SU-DHL-6 (cell line): Measurements from ENCODE around the gene ZNF83.

Source experiments
- H2AFZ ChIP-seq: fragments of 200-600 bp; sonication (generic); 2 replicates; pipeline ENCODE4 v1.6.1; 2014; ENCODE audit warnings: low read depth, mild to moderate bottlenecking, moderate library complexity, mixed read lengths, antibody characterized with exemption, low read length; ENCODE audit not compliant: severe bottlenecking
- H3F3A ChIP-seq: fragments of 200-600 bp; shearing (Covaris generic); 2 replicates; pipeline ENCODE4 v1.6.0; 2016; ENCODE audit warnings: antibody characterized with exemption, mild to moderate bottlenecking; ENCODE audit not compliant: insufficient read depth
- H3K27ac ChIP-seq: fragments of 200-600 bp; sonication (generic); 2 replicates; pipeline ENCODE4 v1.5.1; 2016; ENCODE audit warnings: low read depth, mild to moderate bottlenecking, low read length, moderate library complexity, mixed read lengths
- H3K27me3 ChIP-seq: fragments of 200-600 bp; sonication (generic), shearing (Covaris generic); 2 replicates; pipeline ENCODE4 v1.6.0; 2014; ENCODE audit warnings: mild to moderate bottlenecking, low read length
- H3K36me3 ChIP-seq: fragments of 200-600 bp; sonication (generic); 2 replicates; pipeline ENCODE4 v1.6.1; 2014; ENCODE audit warnings: mild to moderate bottlenecking, low read length, mixed read lengths
- H3K4me2 ChIP-seq: fragments of 300-600, 200-600 bp; shearing (Covaris generic), sonication (generic); 2 replicates; pipeline ENCODE4 v1.6.0; 2014; ENCODE audit warnings: low read length, low read depth, mild to moderate bottlenecking; ENCODE audit not compliant: poor library complexity, severe bottlenecking
- H3K4me3 ChIP-seq: fragments of 200-600 bp; sonication (generic); 2 replicates; pipeline ENCODE4 v1.5.1; 2014; ENCODE audit warnings: antibody characterized with exemption, low read length, mild to moderate bottlenecking, mixed read lengths; ENCODE audit not compliant: insufficient read depth, poor library complexity, severe bottlenecking
- H3K79me2 ChIP-seq: fragments of 200-600 bp; sonication (generic); 2 replicates; pipeline ENCODE4 v1.6.1; 2014; ENCODE audit warnings: mild to moderate bottlenecking, low read length, moderate library complexity; ENCODE audit not compliant: insufficient read depth
- H3K9ac ChIP-seq: fragments of 200-600 bp; sonication (generic); 2 replicates; pipeline ENCODE4 v1.7.0; 2014; ENCODE audit warnings: mild to moderate bottlenecking, low read length
- H3K9me2 ChIP-seq: fragments of 200-600 bp; sonication (generic); replicated peaks from 2 replicates; pipeline ENCODE4 v1.6.1; 2014; ENCODE audit warnings: low read length; ENCODE audit not compliant: insufficient read depth
- H3K9me3 ChIP-seq: fragments of 200-600 bp; sonication (generic); 2 replicates; pipeline ENCODE4 v1.6.1; 2014; ENCODE audit warnings: low read length, mixed read lengths; ENCODE audit not compliant: insufficient read depth
- H4K20me1 ChIP-seq: fragments of 200-600 bp; sonication (generic); 2 replicates; pipeline ENCODE4 v1.6.1; 2014; ENCODE audit warnings: low read depth, mild to moderate bottlenecking, antibody characterized with exemption, low read length, moderate library complexity, mixed read lengths
- CTCF ChIP-seq: fragments of 200-600 bp; sonication (generic); IDR thresholded peaks from one replicate; pipeline ENCODE4 v1.5.1; 2017; ENCODE audit warnings: antibody characterized with exemption, mild to moderate bottlenecking, low read length, moderate library complexity; ENCODE audit not compliant: insufficient read depth, poor library complexity, severe bottlenecking
- EZH2phosphoT487 ChIP-seq: fragments of 200-600 bp; sonication (generic), shearing (Covaris generic); conservative IDR thresholded peaks from 2 replicates; pipeline ENCODE4 v1.6.1; 2018; ENCODE audit warnings: mild to moderate bottlenecking, antibody characterized with exemption, low read length, moderate library complexity, mixed read lengths

Gene ZNF83

GRCh38 chr19:52626915-52627314, 11.2 kb downstream of the ZNF83 start:
- Histone ChIP-seq H3K4me2 (no peak overlapping the region), H3K9me3 (no peaks in the 10 kb centered on the region), H3K9ac (no peak overlapping the region), H3K27ac (no peak overlapping the region), H2AFZ (no peak overlapping the region), H3K79me2 (0 out of 2 replicates have a peak, but pooled peaks cover 13% of the 10 kb centered on the region), H4K20me1 (no peaks in the 10 kb centered on the region), H3K27me3 (no peaks in the 10 kb centered on the region), H3K4me3 (no peak overlapping the region), H3K9me2 (no peaks in the 10 kb centered on the region), H3F3A (0 out of 2 replicates have a peak, but pooled peaks cover 6% of the 10 kb centered on the region), H3K36me3 (no peaks in the 10 kb centered on the region)
- TF ChIP-seq CTCF, result no peak
- no peak for TF ChIP-seq EZH2phosphoT487

GRCh38 chr19:52622261-52622660, 15.9 kb downstream of the ZNF83 start:
- no peak overlapping the region for H3K4me3 ChIP-seq
- 0 out of 2 replicates have a peak, but pooled peaks cover 26% of the 10 kb centered on the region for H3K79me2 ChIP-seq
- H2AFZ ChIP-seq, result no peak overlapping the region
- no peaks in the 10 kb centered on the region for H3K9me2 ChIP-seq
- no peaks in the 10 kb centered on the region for H4K20me1 ChIP-seq
- no peak for TF ChIP-seq CTCF
- no peak for TF ChIP-seq EZH2phosphoT487
- no peak overlapping the region for H3K4me2 ChIP-seq
- H3K27me3 ChIP-seq, result no peaks in the 10 kb centered on the region
- H3F3A ChIP-seq, result 0 out of 2 replicates have a peak, but pooled peaks cover 6% of the 10 kb centered on the region
- no peak overlapping the region for H3K27ac ChIP-seq
- H3K36me3 ChIP-seq, result 0 out of 2 replicates have a peak, but pooled peaks cover 2% of the 10 kb centered on the region
- no peaks in the 10 kb centered on the region for H3K9me3 ChIP-seq
- no peak overlapping the region for H3K9ac ChIP-seq

GRCh38 chr19:52621376-52621775, 16.8 kb downstream of the ZNF83 start:
- no peak overlapping the region for H3K4me2 ChIP-seq
- no peak overlapping the region for H3K9ac ChIP-seq
- H3K9me3 ChIP-seq, result no peaks in the 10 kb centered on the region
- no peak overlapping the region for H2AFZ ChIP-seq
- H3F3A ChIP-seq, result no peaks in the 10 kb centered on the region
- H3K79me2 ChIP-seq, result 0 out of 2 replicates have a peak, but pooled peaks cover 26% of the 10 kb centered on the region
- TF ChIP-seq CTCF (no peak), EZH2phosphoT487 (no peak)
- 0 out of 2 replicates have a peak, but pooled peaks cover 2% of the 10 kb centered on the region for H3K36me3 ChIP-seq
- H3K4me3 ChIP-seq, result no peak overlapping the region
- H3K27me3 ChIP-seq, result no peaks in the 10 kb centered on the region
- H3K9me2 ChIP-seq, result no peaks in the 10 kb centered on the region
- no peak overlapping the region for H3K27ac ChIP-seq
- no peaks in the 10 kb centered on the region for H4K20me1 ChIP-seq
